H9 (cell line): ENCODE measurements around the gene SETD1A. TPM values are rescaled to one million over a fixed set of nuclear protein-coding genes. Genes with fewer than 3 reads are reported as not detected.
"Not testable (repeated sequence)": the region's sequence is repeated elsewhere in the genome, so short reads cannot be mapped to it uniquely, and the experiment has no call there.

Source experiments
- DNase-seq: peaks from one replicate; pipeline ENCODE4 v3.0.0-alpha.2; 2017
- H2AFZ ChIP-seq: one replicate; pipeline ENCODE4 v1.6.1; 2013; ENCODE audit warnings: mild to moderate bottlenecking, low read length, control low read depth, moderate library complexity
- H2AK5ac ChIP-seq: 2 replicates; pipeline ENCODE4 v1.6.1; 2013; ENCODE audit warnings: low read length, control low read depth, mixed read lengths; ENCODE audit not compliant: insufficient read length
- H2BK120ac ChIP-seq: one replicate; pipeline ENCODE4 v1.6.1; 2013; ENCODE audit warnings: low read depth, mild to moderate bottlenecking, low read length, control low read depth, inconsistent platforms; ENCODE audit not compliant: poor library complexity, severe bottlenecking
- H2BK12ac ChIP-seq: 2 replicates; pipeline ENCODE4 v1.6.1; 2013; ENCODE audit warnings: low read length, control low read depth, mixed read lengths, low read depth; ENCODE audit not compliant: insufficient read length
- H2BK15ac ChIP-seq: 2 replicates; pipeline ENCODE4 v1.6.1; 2013; ENCODE audit warnings: low read depth, low read length, control low read depth
- H2BK20ac ChIP-seq: one replicate; pipeline ENCODE4 v1.6.1; 2013; ENCODE audit warnings: low read depth, mild to moderate bottlenecking, low read length, control low read depth, inconsistent platforms; ENCODE audit not compliant: poor library complexity, severe bottlenecking
- H2BK5ac ChIP-seq: 2 replicates; pipeline ENCODE4 v1.6.1; 2013; ENCODE audit warnings: low read length, control low read depth, mixed read lengths; ENCODE audit not compliant: insufficient read length
- H3K14ac ChIP-seq: 2 replicates; pipeline ENCODE4 v1.6.1; 2013; ENCODE audit warnings: low read length, control low read depth; ENCODE audit not compliant: insufficient read depth
- H3K18ac ChIP-seq: 2 replicates; pipeline ENCODE4 v1.6.1; 2013; ENCODE audit warnings: low read depth, mild to moderate bottlenecking, mixed read lengths, low read length, control low read depth; ENCODE audit not compliant: insufficient read length
- H3K23ac ChIP-seq: 2 replicates; pipeline ENCODE4 v1.6.1; 2013; ENCODE audit warnings: low read length, control low read depth, mixed read lengths, low read depth; ENCODE audit not compliant: insufficient read length
- H3K23me2 ChIP-seq: 2 replicates; pipeline ENCODE4 v1.6.1; 2013; ENCODE audit warnings: low read depth, mild to moderate bottlenecking, mixed read lengths, low read length, control low read depth; ENCODE audit not compliant: insufficient read length, poor library complexity, severe bottlenecking
- H3K27ac ChIP-seq: 2 replicates; pipeline ENCODE4 v1.5.1; 2013; ENCODE audit warnings: low read length, control low read depth, mixed read lengths, low read depth; ENCODE audit not compliant: insufficient read length
- H3K27me3 ChIP-seq: 2 replicates; pipeline ENCODE4 v1.6.1; 2013; ENCODE audit warnings: low read length, control low read depth, inconsistent platforms; ENCODE audit not compliant: insufficient read depth
- H3K4ac ChIP-seq: 2 replicates; pipeline ENCODE4 v1.6.1; 2013; ENCODE audit warnings: low read depth, mild to moderate bottlenecking, control low read depth, inconsistent platforms, low read length, moderate library complexity
- H3K4me1 ChIP-seq: 2 replicates; pipeline ENCODE4 v1.6.1; 2013; ENCODE audit warnings: low read length, control low read depth, inconsistent platforms; ENCODE audit not compliant: insufficient read depth
- H3K4me2 ChIP-seq: 2 replicates; pipeline ENCODE4 v1.6.1; 2013; ENCODE audit warnings: low read length, control low read depth, mixed read lengths; ENCODE audit not compliant: insufficient read length, insufficient read depth
- H3K56ac ChIP-seq: 2 replicates; pipeline ENCODE4 v1.6.1; 2013; ENCODE audit warnings: low read depth, mild to moderate bottlenecking, mixed read lengths, low read length, control low read depth; ENCODE audit not compliant: insufficient read length
- H3K79me1 ChIP-seq: 2 replicates; pipeline ENCODE4 v1.6.1; 2013; ENCODE audit warnings: low read depth, mild to moderate bottlenecking, moderate library complexity, low read length, control low read depth, inconsistent platforms; ENCODE audit not compliant: insufficient read depth, poor library complexity, severe bottlenecking
- H3K79me2 ChIP-seq: 2 replicates; pipeline ENCODE4 v1.6.1; 2013; ENCODE audit warnings: low read length, control low read depth, inconsistent platforms; ENCODE audit not compliant: insufficient read depth
- H3K9ac ChIP-seq: 2 replicates; pipeline ENCODE4 v1.6.1; 2013; ENCODE audit warnings: low read length, control low read depth, mixed read lengths; ENCODE audit not compliant: insufficient read length; ENCODE audit errors: extremely low read depth
- H3K9me3 ChIP-seq: one replicate; pipeline ENCODE4 v1.6.1; 2013; ENCODE audit warnings: low read depth, low read length, inconsistent platforms; ENCODE audit not compliant: control insufficient read depth
- H3T11ph ChIP-seq: one replicate; pipeline ENCODE4 v1.6.1; 2013; ENCODE audit warnings: mild to moderate bottlenecking, low read length, control low read depth, inconsistent platforms
- H4K20me1 ChIP-seq: one replicate; pipeline ENCODE4 v1.6.1; 2013; ENCODE audit not compliant: control insufficient read depth, insufficient read length, insufficient read depth
- H4K5ac ChIP-seq: 2 replicates; pipeline ENCODE4 v1.6.1; 2013; ENCODE audit warnings: low read depth, mild to moderate bottlenecking, mixed read lengths, low read length, control low read depth; ENCODE audit not compliant: insufficient read length
- H4K8ac ChIP-seq: replicated peaks from 2 replicates; pipeline ENCODE4 v1.6.1; 2013; ENCODE audit warnings: low read length, control low read depth, mixed read lengths, low read depth; ENCODE audit not compliant: insufficient read length
- H4K91ac ChIP-seq: 2 replicates; pipeline ENCODE4 v1.6.1; 2013; ENCODE audit warnings: low read depth, mild to moderate bottlenecking, moderate library complexity, mixed read lengths, low read length, control low read depth; ENCODE audit not compliant: insufficient read length
- H3K27ac Mint-ChIP-seq, 3 experiments: 2 replicates in 2 of 3; 3 replicates in 1 of 3; pipeline ENCODE4 v1.8.0; 2020 to 2021; ENCODE audit warnings: mixed read lengths in 3 of 3, mild to moderate bottlenecking in 1 of 3, moderate library complexity in 1 of 3
- H3K27me3 Mint-ChIP-seq: 2 replicates; pipeline ENCODE4 v1.8.0; 2021; ENCODE audit warnings: low read depth, mild to moderate bottlenecking, moderate library complexity, mixed read lengths
- H3K36me3 Mint-ChIP-seq, 3 experiments: 2 replicates in 2 of 3; 3 replicates in 1 of 3; pipeline ENCODE4 v1.8.0; 2020 to 2021; ENCODE audit warnings: low read depth in 3 of 3, mixed read lengths in 3 of 3; ENCODE audit not compliant: insufficient read depth in 1 of 3
- H3K4me1 Mint-ChIP-seq, 2 experiments: 2 replicates each; pipeline ENCODE4 v1.8.0; 2020; ENCODE audit warnings: mixed read lengths in 2 of 2
- H3K4me3 Mint-ChIP-seq, 2 experiments: 2 replicates in 1 of 2; 3 replicates in 1 of 2; pipeline ENCODE4 v1.8.0; 2020 to 2021; ENCODE audit warnings: mild to moderate bottlenecking in 2 of 2, mixed read lengths in 2 of 2, moderate library complexity in 1 of 2
- H3K9me3 Mint-ChIP-seq, 2 experiments: 2 replicates in 1 of 2; 3 replicates in 1 of 2; pipeline ENCODE4 v1.8.0; 2020; ENCODE audit warnings: mild to moderate bottlenecking in 2 of 2, mixed read lengths in 2 of 2, moderate library complexity in 1 of 2
- total RNA-seq: library from RNA; stranded (reverse); gene quantifications from 2 replicates; pipeline ENCODE4 v1.2.1, GENCODE V29; 2021

The SETD1A gene
- total RNA-seq, 1 experiment from 2014 or later: 36.9 TPM

DNA sequence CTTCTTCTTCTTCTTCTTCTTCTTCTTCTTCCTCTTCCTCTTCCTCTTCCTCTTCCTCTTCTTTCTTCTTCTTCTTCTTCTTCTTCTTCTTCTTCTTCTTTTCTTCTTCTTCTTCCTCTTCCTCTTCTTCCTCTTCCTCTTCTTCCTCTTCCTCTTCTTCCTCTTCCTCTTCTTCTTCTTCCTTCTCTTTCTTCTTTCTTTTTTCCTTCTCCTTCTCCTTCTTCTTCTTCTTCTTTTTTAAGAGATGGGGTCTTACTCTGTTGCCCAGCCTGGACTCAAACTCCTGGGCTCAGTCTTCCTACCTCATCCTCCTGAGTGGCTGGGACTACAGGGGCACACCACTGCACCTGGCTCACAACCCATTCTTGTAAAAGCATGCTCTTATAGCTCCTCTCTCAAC lies 55.7 kb downstream of the SETD1A start:
- H3K79me1 ChIP-seq, H3K23me2 ChIP-seq, H2BK12ac ChIP-seq, H3K79me2 ChIP-seq, H2AK5ac ChIP-seq, H2BK120ac ChIP-seq, H2BK5ac ChIP-seq, H3K4ac ChIP-seq, H3K27ac ChIP-seq, H3T11ph ChIP-seq, H2BK20ac ChIP-seq, H4K91ac ChIP-seq, H3K14ac ChIP-seq, H3K27ac Mint-ChIP-seq, H3K4me2 ChIP-seq, H3K27me3 ChIP-seq, H3K9me3 Mint-ChIP-seq, H3K23ac ChIP-seq, H3K4me1 ChIP-seq, H3K18ac ChIP-seq, H4K20me1 ChIP-seq, H3K56ac ChIP-seq, DNase-seq, H4K5ac ChIP-seq, H4K8ac ChIP-seq, H3K9me3 ChIP-seq, H3K9ac ChIP-seq, H2AFZ ChIP-seq, H3K36me3 Mint-ChIP-seq, H3K4me3 Mint-ChIP-seq, H2BK15ac ChIP-seq: not testable (repeated sequence)
- Mint-ChIP-seq H3K4me1 (peaks cover 9 to 20% of the 10 kb centered on the region in 2 experiments), H3K27me3 (peaks cover 38% of the 10 kb centered on the region)
